Measurements from ENCODE around the gene NPTX2. TPM values are rescaled to one million over a fixed set of nuclear protein-coding genes. Genes with fewer than 3 reads are reported as not detected.

NPTX2 gene
- total and polyA plus RNA-seq, 9 donors: 0.38 to 75.7 (median 5.6) TPM

- Histone ChIP-seq H3K4me1 (ENCODE audit: insufficient read depth) (no peaks in the 10 kb centered on the region), H3K27me3 (no peaks in the 10 kb centered on the region), H3K27ac (no peak overlapping the region), H3K9me3 (no peaks in the 10 kb centered on the region), H3K4me3 (no peak overlapping the region), H3K36me3 (no peaks in the 10 kb centered on the region)
- WGBS, 3 donors: 74 to 78% (median 77%) methylated on average over 9 of the region's 9 CpGs
- intact Hi-C loops (cut with DNase I): no loop called here
- no peak for DNase-seq
- TF ChIP-seq EP300 (IDR thresholded peaks at IDR 0.05): no peak
- TF ChIP-seq POLR2A (IDR thresholded peaks at IDR 0.05): no peak
- TF ChIP-seq, protein P1, sequence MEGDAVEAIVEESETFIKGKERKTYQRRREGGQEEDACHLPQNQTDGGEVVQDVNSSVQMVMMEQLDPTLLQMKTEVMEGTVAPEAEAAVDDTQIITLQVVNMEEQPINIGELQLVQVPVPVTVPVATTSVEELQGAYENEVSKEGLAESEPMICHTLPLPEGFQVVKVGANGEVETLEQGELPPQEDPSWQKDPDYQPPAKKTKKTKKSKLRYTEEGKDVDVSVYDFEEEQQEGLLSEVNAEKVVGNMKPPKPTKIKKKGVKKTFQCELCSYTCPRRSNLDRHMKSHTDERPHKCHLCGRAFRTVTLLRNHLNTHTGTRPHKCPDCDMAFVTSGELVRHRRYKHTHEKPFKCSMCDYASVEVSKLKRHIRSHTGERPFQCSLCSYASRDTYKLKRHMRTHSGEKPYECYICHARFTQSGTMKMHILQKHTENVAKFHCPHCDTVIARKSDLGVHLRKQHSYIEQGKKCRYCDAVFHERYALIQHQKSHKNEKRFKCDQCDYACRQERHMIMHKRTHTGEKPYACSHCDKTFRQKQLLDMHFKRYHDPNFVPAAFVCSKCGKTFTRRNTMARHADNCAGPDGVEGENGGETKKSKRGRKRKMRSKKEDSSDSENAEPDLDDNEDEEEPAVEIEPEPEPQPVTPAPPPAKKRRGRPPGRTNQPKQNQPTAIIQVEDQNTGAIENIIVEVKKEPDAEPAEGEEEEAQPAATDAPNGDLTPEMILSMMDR (IDR thresholded peaks at IDR 0.05): no peak
Observed at GRCh38 chr7:98630149-98630548, 13.1 kb downstream of the NPTX2 start.

DNA sequence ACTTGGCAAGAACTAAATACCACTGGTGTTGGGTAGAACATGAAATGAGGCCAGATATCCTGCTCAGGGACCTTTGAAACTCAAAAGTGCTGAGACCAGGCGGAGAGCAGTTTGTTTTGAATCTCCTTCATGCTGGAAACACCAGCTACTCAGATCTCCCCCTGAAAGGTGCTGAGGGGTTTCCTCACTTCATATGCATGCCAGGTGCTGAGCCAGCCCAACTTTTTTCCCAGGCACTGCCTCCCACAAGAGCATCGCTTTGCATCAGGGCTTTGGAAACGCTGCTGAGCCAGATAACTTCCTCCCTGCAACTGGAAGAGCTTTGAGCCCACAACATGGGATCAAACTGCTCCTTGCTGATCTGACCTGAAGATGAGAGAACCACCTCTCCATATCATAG, 13.7 kb downstream of the NPTX2 start:
- 60 to 78% (median 67%) methylated on average over 3 of the region's 3 CpGs for WGBS, 3 donors
- no peak overlapping the region for H3K4me3 ChIP-seq
- no peaks in the 10 kb centered on the region for H3K27me3 ChIP-seq
- DNase-seq: no peak
- TF ChIP-seq, protein P1 (IDR thresholded peaks at IDR 0.05): no peak
- no peaks in the 10 kb centered on the region for H3K4me1 ChIP-seq (ENCODE audit: insufficient read depth)
- H3K36me3 ChIP-seq: no peaks in the 10 kb centered on the region
- no peak overlapping the region for H3K27ac ChIP-seq
- intact Hi-C loops (cut with DNase I): no loop called here
- H3K9me3 ChIP-seq: no peaks in the 10 kb centered on the region

GRCh38 chr7:98638853-98639252, 21.8 kb downstream of the NPTX2 start:
- Histone ChIP-seq H3K27ac (no peak overlapping the region), H3K9me3 (no peaks in the 10 kb centered on the region), H3K4me3 (no peak overlapping the region), H3K4me1 (ENCODE audit: insufficient read depth) (no peaks in the 10 kb centered on the region), H3K27me3 (no peaks in the 10 kb centered on the region), H3K36me3 (no peaks in the 10 kb centered on the region)
- WGBS, 3 donors: 83 to 88% (median 86%) methylated on average over 2 of the region's 2 CpGs
- intact Hi-C loops (cut with DNase I): no loop called here
- no peak for TF ChIP-seq EP300 (IDR thresholded peaks at IDR 0.05)
- TF ChIP-seq, protein P1 (IDR thresholded peaks at IDR 0.05): no peak
- no peak for TF ChIP-seq POLR2A (IDR thresholded peaks at IDR 0.05)
- no peak for DNase-seq

GRCh38 chr7:98640375-98640774, 23.3 kb downstream of the NPTX2 start:
- Histone ChIP-seq H3K4me3 (no peak overlapping the region), H3K36me3 (no peaks in the 10 kb centered on the region), H3K9me3 (no peaks in the 10 kb centered on the region), H3K4me1 (ENCODE audit: insufficient read depth) (no peaks in the 10 kb centered on the region), H3K27me3 (no peaks in the 10 kb centered on the region), H3K27ac (no peak overlapping the region)
- 41 to 55% (median 48%) methylated on average over 8 to 9 of the region's 9 CpGs for WGBS, 3 donors
- TF ChIP-seq POLR2A (IDR thresholded peaks at IDR 0.05) (no peak), EP300 (IDR thresholded peaks at IDR 0.05) (no peak)
- TF ChIP-seq, protein P1 (IDR thresholded peaks at IDR 0.05): no peak
- DNase-seq: no peak
- intact Hi-C loops (cut with DNase I): no loop called here
